OCI-LY3 (cell line): ENCODE results near the gene DMRTA2.

Experiments used
- H2AFZ ChIP-seq: fragments of 200-600, 300-600 bp; shearing (Covaris generic); 2 replicates; pipeline ENCODE4 v1.6.0; 2014; ENCODE audit warnings: antibody characterized with exemption, low read depth, low read length
- H3K27ac ChIP-seq: fragments of 200-600, 300-600 bp; sonication (generic); 2 replicates; pipeline ENCODE4 v1.5.1; 2014; ENCODE audit warnings: mild to moderate bottlenecking, low read length, moderate library complexity, mixed read lengths
- H3K27me3 ChIP-seq: fragments of 200-600, 300-600 bp; sonication (generic); 2 replicates; pipeline ENCODE4 v1.6.1; 2014; ENCODE audit warnings: low read depth, low read length, mixed read lengths
- H3K36me3 ChIP-seq: fragments of 200-600, 300-600 bp; sonication (generic); replicated peaks from 2 replicates; pipeline ENCODE3; 2014; ENCODE audit warnings: low read depth, low read length, mixed read lengths
- H3K4me1 ChIP-seq: fragments of 300-600, 200-600 bp; sonication (generic); 2 replicates; pipeline ENCODE4 v1.6.1; 2014; ENCODE audit warnings: low read length, mixed read lengths
- H3K4me2 ChIP-seq: fragments of 200-600, 300-600 bp; sonication (generic); 2 replicates; pipeline ENCODE4 v1.6.1; 2014; ENCODE audit warnings: low read length, mixed read lengths
- H3K4me3 ChIP-seq: fragments of 300-600, 200-600 bp; sonication (generic); 2 replicates; pipeline ENCODE4 v1.5.1; 2014; ENCODE audit warnings: antibody characterized with exemption, mild to moderate bottlenecking, low read length, moderate library complexity
- H3K79me2 ChIP-seq: fragments of 300-600, 200-600 bp; shearing (Covaris generic); 2 replicates; pipeline ENCODE4 v1.6.1; 2014; ENCODE audit warnings: mild to moderate bottlenecking, low read length, mixed read lengths
- H3K9ac ChIP-seq: fragments of 300-600, 200-600 bp; shearing (Covaris generic); 2 replicates; pipeline ENCODE4 v1.6.0; 2014; ENCODE audit warnings: mild to moderate bottlenecking, low read length, moderate library complexity
- H3K9me3 ChIP-seq: fragments of 200-600, 300-600 bp; shearing (Covaris generic); 2 replicates; pipeline ENCODE4 v1.6.1; 2014; ENCODE audit warnings: low read length, mixed read lengths; ENCODE audit not compliant: insufficient read depth
- H4K20me1 ChIP-seq: fragments of 200-600, 300-600 bp; sonication (generic); 2 replicates; pipeline ENCODE4 v1.6.1; 2016; ENCODE audit warnings: low read length, mixed read lengths; ENCODE audit not compliant: insufficient read depth
- CTCF ChIP-seq: fragments of 200-600, 300-600 bp; sonication (generic); IDR thresholded peaks from 2 replicates; pipeline ENCODE4 v1.5.1; 2014; ENCODE audit warnings: antibody characterized with exemption, low read length, low read depth
- EZH2phosphoT487 ChIP-seq: fragments of 200-600 bp; shearing (Covaris generic); IDR thresholded peaks from 2 replicates; pipeline ENCODE4 v1.6.1; 2018; ENCODE audit warnings: antibody characterized with exemption, mixed run types, low read depth

DMRTA2 gene

DNA sequence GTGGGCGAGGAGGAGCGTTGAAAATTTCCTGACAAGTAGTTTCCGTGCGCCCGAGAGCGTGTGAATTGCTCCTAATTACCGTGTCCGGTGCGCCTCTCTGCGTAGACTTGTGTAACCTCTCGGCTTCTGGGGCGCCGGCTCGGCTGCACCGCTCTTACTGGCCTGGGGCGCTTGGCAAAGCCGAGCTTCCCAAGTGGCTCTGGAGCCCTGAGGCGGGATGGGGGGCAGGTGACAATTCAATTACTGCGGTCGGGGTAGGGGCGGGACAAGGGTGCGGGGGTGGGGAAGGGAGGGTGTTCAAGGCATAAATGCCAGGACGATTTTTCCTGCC is 392 bp upstream of the DMRTA2 start:
- Histone ChIP-seq H3K36me3 (no peaks in the 10 kb centered on the region), H3K4me1 (no peaks in the 10 kb centered on the region), H3K27ac (no peak overlapping the region), H2AFZ (no peak overlapping the region), H3K9ac (no peak overlapping the region), H3K4me3 (no peak overlapping the region), H3K4me2 (no peak overlapping the region), H3K79me2 (no peaks in the 10 kb centered on the region), H4K20me1 (no peaks in the 10 kb centered on the region), H3K27me3 (no peaks in the 10 kb centered on the region), H3K9me3 (no peaks in the 10 kb centered on the region)
- no peak for TF ChIP-seq CTCF
- no peak for TF ChIP-seq EZH2phosphoT487

- Histone ChIP-seq H3K27ac (no peak overlapping the region), H3K79me2 (no peaks in the 10 kb centered on the region), H3K36me3 (no peaks in the 10 kb centered on the region), H2AFZ (no peak overlapping the region), H3K4me3 (no peak overlapping the region), H3K9ac (no peak overlapping the region), H3K4me2 (no peak overlapping the region), H3K9me3 (no peaks in the 10 kb centered on the region), H4K20me1 (no peaks in the 10 kb centered on the region), H3K27me3 (no peaks in the 10 kb centered on the region), H3K4me1 (no peaks in the 10 kb centered on the region)
- TF ChIP-seq EZH2phosphoT487 = no peak
- no peak for TF ChIP-seq CTCF
Observed at GRCh38 chr1:50422675-50422945, 633 bp downstream of the DMRTA2 start.

GRCh38 chr1:50421768-50422674 is 1.2 kb downstream of the DMRTA2 start:
- no peak overlapping the region for H3K4me3 ChIP-seq
- no peaks in the 10 kb centered on the region for H3K27me3 ChIP-seq
- no peaks in the 10 kb centered on the region for H3K4me1 ChIP-seq

DNA sequence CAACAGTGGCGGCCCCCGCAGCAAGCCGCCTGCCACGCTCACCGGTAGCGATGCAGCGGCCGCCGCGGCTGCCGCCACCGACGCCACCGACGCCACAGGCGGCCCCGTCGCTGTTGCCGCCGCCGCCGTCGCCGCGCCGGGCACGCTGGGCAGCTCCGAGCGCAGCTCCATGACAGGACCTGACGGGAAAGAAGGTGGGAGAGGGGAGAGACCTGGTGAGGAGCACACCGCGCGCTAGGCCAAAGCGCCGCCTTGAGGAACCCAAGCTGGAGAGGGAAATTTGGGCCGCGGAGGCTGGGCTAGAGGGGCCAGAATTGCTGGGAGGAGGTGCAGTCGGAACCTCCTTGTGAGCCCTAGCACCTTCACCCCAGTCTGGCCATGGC is 1.9 kb downstream of the DMRTA2 start:
- no peaks in the 10 kb centered on the region for H3K79me2 ChIP-seq
- H3K36me3 ChIP-seq = no peaks in the 10 kb centered on the region
- H3K4me1 ChIP-seq = no peaks in the 10 kb centered on the region
- H3K27ac ChIP-seq = no peak overlapping the region
- H2AFZ ChIP-seq = no peak overlapping the region
- no peak overlapping the region for H3K4me2 ChIP-seq
- no peak overlapping the region for H3K9ac ChIP-seq
- H3K27me3 ChIP-seq = no peaks in the 10 kb centered on the region
- no peak overlapping the region for H3K4me3 ChIP-seq
- no peaks in the 10 kb centered on the region for H3K9me3 ChIP-seq
- H4K20me1 ChIP-seq = no peaks in the 10 kb centered on the region
- TF ChIP-seq CTCF (no peak), EZH2phosphoT487 (no peak)

More at GRCh38 chr1:50421768-50422674, 1.2 kb downstream of the DMRTA2 start:
- Histone ChIP-seq H4K20me1 (no peaks in the 10 kb centered on the region), H3K4me2 (no peak overlapping the region), H3K9me3 (no peaks in the 10 kb centered on the region), H2AFZ (no peak overlapping the region), H3K79me2 (no peaks in the 10 kb centered on the region), H3K9ac (no peak overlapping the region), H3K27ac (no peak overlapping the region), H3K36me3 (no peaks in the 10 kb centered on the region)
- TF ChIP-seq EZH2phosphoT487 = no peak
- TF ChIP-seq CTCF = no peak
